Neural crest cell (in vitro differentiated cells): ENCODE results near the gene SUMO3. TPM values are rescaled to one million over a fixed set of nuclear protein-coding genes. Genes with fewer than 3 reads are reported as not detected.

Experiments
- DNase-seq: peaks from one replicate; pipeline ENCODE4 v3.0.0; 2021; ENCODE audit warnings: low read depth, mixed read lengths, low spot score
- H3K27ac Mint-ChIP-seq: one replicate; pipeline ENCODE4 v1.8.0; 2021; ENCODE audit warnings: mild to moderate bottlenecking, mixed read lengths; ENCODE audit not compliant: unreplicated experiment
- H3K27me3 Mint-ChIP-seq: 2 replicates; pipeline ENCODE4 v1.8.0; 2021; ENCODE audit warnings: low read depth, mild to moderate bottlenecking, mixed read lengths
- H3K36me3 Mint-ChIP-seq: 2 replicates; pipeline ENCODE4 v1.8.0; 2021; ENCODE audit warnings: low read depth, mild to moderate bottlenecking, mixed read lengths
- H3K4me1 Mint-ChIP-seq: 2 replicates; pipeline ENCODE4 v1.8.0; 2021; ENCODE audit warnings: mixed read lengths
- H3K4me3 Mint-ChIP-seq: one replicate; pipeline ENCODE4 v1.8.0; 2021; ENCODE audit warnings: mild to moderate bottlenecking, mixed read lengths
- H3K9me3 Mint-ChIP-seq: 2 replicates; pipeline ENCODE4 v1.8.0; 2021; ENCODE audit warnings: mixed read lengths
- total RNA-seq: library from RNA; stranded (reverse); gene quantifications from 2 replicates; pipeline ENCODE4 v1.2.1, GENCODE V29; 2021
- TF ChIP-seq, protein P1 (sequence below): fragments of 200-600 bp; sonication (generic); conservative IDR thresholded peaks from 2 replicates; pipeline ENCODE4 v1.5.0; 2021; ENCODE audit warnings: antibody characterized with exemption, mild to moderate bottlenecking

Gene SUMO3
- total RNA-seq, 1 donor from 2014 or later, result 97.7 TPM

DNA sequence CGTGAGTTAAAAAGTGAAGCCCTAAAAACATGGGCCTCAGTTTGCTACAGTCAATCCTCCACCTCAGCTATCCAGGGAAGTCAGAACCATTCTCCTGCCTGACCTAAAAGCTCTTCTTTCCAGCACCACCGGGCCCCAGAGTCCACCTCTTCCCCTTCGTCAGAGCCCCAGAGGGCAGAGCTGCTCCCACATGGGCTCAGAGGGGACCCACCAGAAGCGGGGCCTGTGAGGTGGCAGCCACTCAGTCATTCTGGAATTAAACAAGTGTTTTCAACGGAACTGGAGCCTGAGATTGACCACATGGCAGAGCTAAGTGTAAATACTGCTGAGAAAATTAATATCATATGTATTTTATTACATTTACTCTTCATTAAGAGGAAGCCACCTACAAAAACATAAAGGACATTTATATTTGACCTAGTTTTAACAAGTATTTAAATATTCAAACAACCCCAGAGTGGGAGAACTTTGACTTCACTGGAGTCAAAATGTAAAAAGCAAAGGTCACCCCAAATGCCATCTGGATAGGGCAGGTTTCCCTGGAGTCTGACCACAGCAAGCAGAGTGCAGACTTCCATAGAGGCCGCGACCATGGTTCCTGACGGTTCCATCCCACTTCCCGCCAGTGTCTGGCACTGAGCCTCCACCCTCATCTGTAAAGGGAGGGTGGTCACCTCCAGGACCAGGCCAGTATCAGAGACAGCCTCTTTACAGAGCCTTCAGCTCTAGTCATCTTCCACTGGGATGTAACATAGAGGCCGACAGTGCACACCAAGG lies 1.8 kb downstream of the SUMO3 start:
- H3K9me3 Mint-ChIP-seq, result peaks cover 4% of the 10 kb centered on the region
- H3K27me3 Mint-ChIP-seq, result no peaks in the 10 kb centered on the region
- peaks cover 8% of the 10 kb centered on the region for H3K36me3 Mint-ChIP-seq
- H3K27ac Mint-ChIP-seq, result peak overlapping the region; percentile 37
- H3K4me1 Mint-ChIP-seq, result peaks cover 9% of the 10 kb centered on the region
- DNase-seq, result no peak
- H3K4me3 Mint-ChIP-seq, result peak overlapping the region; percentile 91
- TF ChIP-seq, protein P1, sequence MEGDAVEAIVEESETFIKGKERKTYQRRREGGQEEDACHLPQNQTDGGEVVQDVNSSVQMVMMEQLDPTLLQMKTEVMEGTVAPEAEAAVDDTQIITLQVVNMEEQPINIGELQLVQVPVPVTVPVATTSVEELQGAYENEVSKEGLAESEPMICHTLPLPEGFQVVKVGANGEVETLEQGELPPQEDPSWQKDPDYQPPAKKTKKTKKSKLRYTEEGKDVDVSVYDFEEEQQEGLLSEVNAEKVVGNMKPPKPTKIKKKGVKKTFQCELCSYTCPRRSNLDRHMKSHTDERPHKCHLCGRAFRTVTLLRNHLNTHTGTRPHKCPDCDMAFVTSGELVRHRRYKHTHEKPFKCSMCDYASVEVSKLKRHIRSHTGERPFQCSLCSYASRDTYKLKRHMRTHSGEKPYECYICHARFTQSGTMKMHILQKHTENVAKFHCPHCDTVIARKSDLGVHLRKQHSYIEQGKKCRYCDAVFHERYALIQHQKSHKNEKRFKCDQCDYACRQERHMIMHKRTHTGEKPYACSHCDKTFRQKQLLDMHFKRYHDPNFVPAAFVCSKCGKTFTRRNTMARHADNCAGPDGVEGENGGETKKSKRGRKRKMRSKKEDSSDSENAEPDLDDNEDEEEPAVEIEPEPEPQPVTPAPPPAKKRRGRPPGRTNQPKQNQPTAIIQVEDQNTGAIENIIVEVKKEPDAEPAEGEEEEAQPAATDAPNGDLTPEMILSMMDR, result no peak

DNA sequence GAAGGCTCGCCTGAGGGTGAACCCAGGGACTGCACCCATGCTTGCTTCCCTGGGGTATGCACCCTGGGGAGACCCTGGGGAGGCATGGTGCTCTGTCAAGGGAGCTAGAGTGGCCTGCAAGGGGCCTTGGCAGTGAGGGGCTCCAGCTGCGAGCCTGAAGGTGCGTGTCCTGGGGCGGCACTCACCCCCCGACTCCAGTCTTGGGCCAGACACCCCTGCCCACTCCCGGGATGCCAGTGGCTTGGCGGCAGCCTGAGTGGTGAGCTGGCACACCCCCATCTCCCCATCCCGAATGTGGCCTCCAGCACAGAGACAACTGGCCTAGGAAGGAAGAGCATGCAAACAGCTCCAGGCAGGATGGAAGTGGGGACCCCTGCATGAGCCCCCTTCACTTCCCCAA lies 2.6 kb downstream of the SUMO3 start:
- no peak overlapping the region for H3K4me3 Mint-ChIP-seq
- peaks cover 4% of the 10 kb centered on the region for H3K9me3 Mint-ChIP-seq
- DNase-seq, result no peak
- peaks cover 8% of the 10 kb centered on the region for H3K36me3 Mint-ChIP-seq
- TF ChIP-seq, protein P1, result no peak
- peak overlapping the region; percentile 50 for H3K27ac Mint-ChIP-seq
- H3K27me3 Mint-ChIP-seq, result no peaks in the 10 kb centered on the region
- peaks cover 9% of the 10 kb centered on the region for H3K4me1 Mint-ChIP-seq

DNA sequence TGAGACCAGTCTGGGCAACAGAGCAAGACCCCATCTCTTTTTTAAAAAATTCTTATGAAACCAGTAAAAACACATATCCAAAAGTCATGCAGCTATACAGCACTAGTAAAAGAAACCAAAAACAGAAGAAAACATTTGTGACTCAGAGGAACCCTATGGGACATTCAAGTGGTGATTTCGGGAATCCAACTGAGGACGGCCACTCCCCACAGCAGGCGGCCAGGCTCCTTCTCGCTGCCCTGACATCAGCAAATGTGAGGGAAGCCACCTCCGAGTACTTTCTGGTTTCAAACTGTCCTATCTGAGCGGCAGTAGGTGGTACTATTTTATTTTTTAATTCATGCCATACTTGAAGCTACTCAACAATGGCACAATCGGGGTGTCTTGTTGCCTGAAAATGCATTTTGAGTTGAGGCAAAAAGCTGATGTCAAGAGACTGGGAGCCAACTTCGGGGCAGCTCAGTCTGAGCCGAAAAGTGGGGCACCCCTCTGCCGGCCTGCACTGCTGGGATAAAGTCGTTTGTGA lies 3.3 kb downstream of the SUMO3 start:
- Mint-ChIP-seq H3K27me3 (no peaks in the 10 kb centered on the region), H3K36me3 (peaks cover 6% of the 10 kb centered on the region), H3K9me3 (peaks cover 2% of the 10 kb centered on the region), H3K27ac (no peak overlapping the region), H3K4me1 (peaks cover 9% of the 10 kb centered on the region), H3K4me3 (peak overlapping the region; percentile 47)
- TF ChIP-seq, protein P1, result no peak
- DNase-seq, result no peak

DNA sequence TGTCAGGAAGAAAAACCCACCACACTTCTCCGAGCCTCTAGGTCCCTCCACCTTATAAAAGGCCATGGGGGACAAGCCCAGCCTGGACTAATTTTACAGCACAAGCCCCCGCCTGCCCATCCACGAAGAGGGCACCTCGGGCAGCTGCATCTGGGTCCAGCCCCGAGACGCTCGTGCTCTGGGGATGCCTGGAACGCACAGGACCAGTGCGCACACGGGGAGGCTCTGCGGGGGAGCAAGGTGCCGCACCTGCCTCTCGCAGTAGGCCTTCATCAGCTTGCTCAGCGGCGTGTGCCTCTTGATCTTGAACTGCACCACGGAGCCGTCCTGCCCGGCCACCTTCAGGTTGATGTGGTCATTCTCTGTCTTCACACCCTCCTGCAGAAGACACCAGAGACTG lies 4.1 kb downstream of the SUMO3 start:
- Mint-ChIP-seq H3K27me3 (no peaks in the 10 kb centered on the region), H3K4me1 (peaks cover 9% of the 10 kb centered on the region), H3K36me3 (peaks cover 5% of the 10 kb centered on the region), H3K4me3 (no peak overlapping the region), H3K27ac (peak overlapping the region; percentile 57), H3K9me3 (no peaks in the 10 kb centered on the region)
- DNase-seq, result no peak
- TF ChIP-seq, protein P1, result no peak

DNA sequence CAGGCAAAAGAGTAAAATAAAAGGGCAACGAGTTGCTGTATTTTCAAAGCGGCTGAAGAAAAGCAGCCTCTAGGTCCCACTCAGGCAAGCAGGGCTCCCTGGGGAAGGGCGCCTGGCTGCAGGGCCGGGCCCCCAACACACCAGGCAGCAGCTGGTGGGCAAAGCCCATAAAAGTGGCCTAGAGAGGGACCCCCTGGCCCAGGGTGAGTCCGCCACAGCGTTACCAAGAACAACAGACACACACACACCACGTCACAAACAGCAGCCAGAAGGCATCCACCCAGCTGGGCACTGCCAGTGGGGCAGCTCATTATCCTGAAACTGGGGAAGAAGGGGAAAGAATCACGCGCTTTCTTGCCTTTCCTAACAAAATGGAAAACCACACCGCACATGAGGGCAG lies 4.7 kb downstream of the SUMO3 start:
- Mint-ChIP-seq H3K27ac (no peak overlapping the region), H3K4me1 (peaks cover 9% of the 10 kb centered on the region), H3K9me3 (no peaks in the 10 kb centered on the region), H3K36me3 (peaks cover 5% of the 10 kb centered on the region), H3K4me3 (no peak overlapping the region), H3K27me3 (no peaks in the 10 kb centered on the region)
- DNase-seq, result no peak
- TF ChIP-seq, protein P1, result no peak
